VCaP (cell line): Measurements from ENCODE around the gene KRTAP10-3.
"Not testable (repeated sequence)": the region's sequence is repeated elsewhere in the genome, so short reads cannot be mapped to it uniquely, and the experiment has no call there.

Source experiments
- H3K27ac ChIP-seq: fragments of 450-650 bp; 2 replicates; pipeline ENCODE4 v1.5.1; 2017
- TF ChIP-seq, protein P1 (sequence below): fragments of 450-650 bp; conservative IDR thresholded peaks from 2 replicates; pipeline ENCODE4 v1.5.1; 2017; ENCODE audit warnings: mild to moderate bottlenecking, moderate library complexity

Gene KRTAP10-3

DNA sequence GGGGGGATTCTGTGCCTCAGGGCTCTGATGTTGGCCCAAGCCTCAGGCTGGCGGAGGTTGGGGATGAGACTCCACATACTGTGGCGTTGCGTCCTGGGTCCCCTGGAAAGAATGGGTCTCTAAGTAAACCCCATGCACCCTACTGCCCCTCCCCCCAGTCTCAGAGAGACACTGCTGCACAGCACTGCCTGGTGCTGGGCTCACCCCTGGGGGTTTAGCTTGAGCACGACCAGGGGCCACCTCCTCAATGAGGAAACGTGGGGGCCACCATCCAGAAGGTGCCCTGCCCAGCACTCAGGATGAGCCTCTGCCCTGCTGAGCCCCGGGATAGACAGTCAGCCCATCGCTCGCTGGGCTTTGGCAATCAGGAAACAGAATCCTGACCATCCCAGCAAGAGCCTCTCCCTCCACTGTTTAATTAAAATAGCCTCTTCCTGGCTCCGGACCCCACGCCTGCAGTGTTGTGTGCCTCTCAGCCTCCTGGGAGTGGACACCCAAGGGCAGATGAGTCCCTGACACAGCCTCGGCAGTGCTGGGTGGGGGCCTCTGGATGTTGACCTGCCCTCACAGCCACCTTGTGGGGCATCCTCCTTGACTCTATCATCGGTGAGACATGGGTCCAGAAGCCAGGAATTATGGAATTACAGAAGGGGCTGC, 11.4 kb upstream of the KRTAP10-3 start:
- no peak overlapping the region for H3K27ac ChIP-seq
- TF ChIP-seq, protein P1, sequence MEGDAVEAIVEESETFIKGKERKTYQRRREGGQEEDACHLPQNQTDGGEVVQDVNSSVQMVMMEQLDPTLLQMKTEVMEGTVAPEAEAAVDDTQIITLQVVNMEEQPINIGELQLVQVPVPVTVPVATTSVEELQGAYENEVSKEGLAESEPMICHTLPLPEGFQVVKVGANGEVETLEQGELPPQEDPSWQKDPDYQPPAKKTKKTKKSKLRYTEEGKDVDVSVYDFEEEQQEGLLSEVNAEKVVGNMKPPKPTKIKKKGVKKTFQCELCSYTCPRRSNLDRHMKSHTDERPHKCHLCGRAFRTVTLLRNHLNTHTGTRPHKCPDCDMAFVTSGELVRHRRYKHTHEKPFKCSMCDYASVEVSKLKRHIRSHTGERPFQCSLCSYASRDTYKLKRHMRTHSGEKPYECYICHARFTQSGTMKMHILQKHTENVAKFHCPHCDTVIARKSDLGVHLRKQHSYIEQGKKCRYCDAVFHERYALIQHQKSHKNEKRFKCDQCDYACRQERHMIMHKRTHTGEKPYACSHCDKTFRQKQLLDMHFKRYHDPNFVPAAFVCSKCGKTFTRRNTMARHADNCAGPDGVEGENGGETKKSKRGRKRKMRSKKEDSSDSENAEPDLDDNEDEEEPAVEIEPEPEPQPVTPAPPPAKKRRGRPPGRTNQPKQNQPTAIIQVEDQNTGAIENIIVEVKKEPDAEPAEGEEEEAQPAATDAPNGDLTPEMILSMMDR, result no peak

DNA sequence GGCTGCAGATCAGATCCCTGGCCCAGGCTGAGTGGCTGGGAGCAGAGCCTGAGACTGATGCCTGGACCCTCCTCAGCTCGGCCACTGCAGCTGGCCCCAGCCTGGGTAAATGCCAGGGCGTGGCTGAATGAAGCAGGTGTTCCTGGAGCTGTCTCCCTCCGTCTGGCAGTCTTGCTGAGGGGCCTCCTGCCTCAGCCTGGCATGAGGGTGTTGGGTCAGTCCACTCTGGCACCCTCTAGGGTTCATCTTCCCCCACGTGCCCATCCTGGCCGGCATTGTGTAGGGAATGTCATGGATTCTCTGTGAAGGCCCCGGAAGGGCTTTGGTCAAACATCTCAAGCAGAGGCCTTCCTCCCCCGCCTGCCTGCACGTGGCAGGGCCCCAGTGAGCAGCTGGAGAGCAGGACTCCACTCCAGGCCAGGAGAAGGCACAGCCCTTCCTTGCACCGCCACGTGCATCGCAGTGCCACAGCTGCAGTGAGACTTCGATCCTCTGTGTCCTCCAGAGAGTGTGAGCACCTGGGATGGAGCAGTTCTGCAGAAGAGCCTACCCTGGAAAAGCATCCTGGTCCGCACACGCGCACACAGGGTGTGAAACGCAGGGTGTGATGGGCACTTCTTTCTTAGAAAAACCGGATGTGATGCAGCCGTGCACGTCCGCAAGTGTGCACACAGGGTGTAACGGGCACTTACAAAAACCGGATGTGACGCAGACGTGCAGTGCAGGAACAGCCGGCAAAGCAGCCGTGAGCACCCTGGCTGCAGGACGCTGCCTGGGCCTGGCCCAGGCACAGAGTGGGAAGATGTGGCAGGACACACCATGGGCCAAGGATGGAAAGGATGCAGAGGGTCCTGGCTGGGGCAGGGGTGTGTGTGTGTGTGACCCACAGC, 10.3 kb upstream of the KRTAP10-3 start:
- no peak overlapping the region for H3K27ac ChIP-seq
- TF ChIP-seq, protein P1, result no peak

DNA sequence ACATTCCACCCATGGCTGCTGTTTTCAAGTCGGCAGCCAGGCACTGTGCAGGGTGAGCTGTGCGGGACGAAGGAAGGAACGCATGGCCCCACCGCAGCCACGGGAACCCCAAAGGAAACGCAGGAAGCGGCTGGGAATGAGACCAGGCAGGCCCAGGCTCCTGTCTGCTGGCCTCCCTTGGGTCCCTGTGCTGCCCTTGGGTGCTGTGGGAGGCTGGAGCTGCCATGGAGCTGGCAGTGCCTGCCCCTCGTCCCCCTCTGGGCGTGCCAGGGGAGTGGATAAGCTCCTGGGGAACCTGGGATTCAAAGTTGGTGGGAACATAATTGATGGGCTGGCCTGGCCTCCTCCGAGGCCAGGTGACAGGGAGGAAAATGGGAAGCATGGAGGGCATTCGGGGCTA, 9.7 kb upstream of the KRTAP10-3 start:
- H3K27ac ChIP-seq, result no peak overlapping the region
- TF ChIP-seq, protein P1, result no peak

DNA sequence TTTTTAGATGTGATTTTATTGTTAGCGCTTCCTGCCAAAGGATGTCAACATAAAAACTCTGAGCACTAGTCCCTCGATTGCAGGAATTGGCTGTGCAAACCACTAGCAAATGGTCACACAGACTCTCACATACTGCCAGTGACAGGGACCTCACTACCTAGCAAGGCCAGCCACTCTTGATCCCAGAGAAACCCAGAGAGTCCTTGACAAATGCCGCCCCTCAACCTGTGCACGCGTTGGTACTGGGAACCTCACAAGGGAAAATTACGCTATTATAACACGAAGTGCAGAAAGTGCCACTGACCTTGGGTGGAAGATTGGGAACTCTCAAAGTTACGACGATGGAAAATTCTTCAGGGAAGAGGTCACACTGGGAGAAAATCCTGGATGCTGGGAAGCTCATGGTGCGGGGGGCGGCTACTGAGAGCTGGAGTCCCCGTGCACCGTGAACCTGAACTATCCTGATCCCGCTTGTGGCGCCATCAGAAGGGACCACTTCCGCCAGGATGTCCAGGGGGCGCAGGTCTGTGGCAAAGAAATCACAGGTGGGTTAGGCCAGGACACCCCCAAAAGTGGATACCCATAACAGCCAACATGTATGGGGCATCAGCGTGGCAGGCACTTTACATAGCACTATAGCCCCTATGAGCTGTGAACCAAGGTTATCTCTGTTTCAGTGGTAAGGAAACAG, 9.0 kb upstream of the KRTAP10-3 start:
- no peak overlapping the region for H3K27ac ChIP-seq
- TF ChIP-seq, protein P1, result no peak

DNA sequence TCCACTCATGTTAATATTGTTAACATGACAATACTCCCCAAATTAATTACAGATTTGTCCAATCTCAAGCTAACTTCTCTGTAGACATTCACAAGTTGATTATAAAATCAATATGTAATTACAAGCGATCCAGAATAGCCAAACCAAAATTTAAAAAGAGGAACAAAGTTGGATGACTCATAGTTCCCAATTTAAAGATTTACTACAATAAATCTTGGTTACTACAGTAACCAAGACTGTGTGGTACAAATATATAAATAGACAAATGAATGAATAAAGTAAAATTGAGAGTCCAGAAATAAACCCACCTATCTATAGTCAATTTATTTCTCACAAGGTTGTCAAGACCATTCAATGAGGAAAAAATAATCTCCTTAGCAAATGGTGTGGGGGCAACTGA, 7.8 kb upstream of the KRTAP10-3 start:
- TF ChIP-seq, protein P1, result no peak
- no peak overlapping the region for H3K27ac ChIP-seq

DNA sequence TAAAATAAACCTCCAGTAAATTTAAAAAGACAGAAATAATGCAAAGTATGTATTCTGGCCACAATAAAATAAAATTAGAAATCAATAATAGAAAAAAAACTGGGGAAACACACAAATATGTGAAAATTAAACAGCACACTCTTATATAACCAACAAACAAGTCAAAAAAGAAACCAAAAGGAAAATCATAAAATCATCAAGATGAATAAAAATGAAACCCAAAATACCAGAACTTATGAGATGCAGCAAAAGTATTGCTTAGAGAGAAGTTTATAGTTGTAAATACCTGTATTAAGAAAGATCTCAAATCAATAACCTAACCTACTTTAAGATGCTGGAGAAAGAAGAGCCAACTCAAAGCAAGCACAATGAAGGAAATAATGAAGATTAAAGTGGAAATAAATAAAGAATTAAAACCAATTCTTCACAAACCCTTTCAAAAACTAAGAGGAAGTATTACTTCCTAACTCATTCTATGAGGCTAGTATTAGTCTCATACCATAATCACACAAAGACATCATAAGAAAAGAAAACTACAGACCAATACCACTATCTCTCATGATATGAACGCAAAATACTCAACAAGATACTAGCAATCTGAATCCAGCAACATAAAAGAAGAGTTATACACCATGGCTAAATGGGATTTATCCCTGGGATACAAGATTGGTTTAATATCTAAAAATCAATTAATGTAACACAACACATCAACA, 6.4 kb upstream of the KRTAP10-3 start:
- no peak overlapping the region for H3K27ac ChIP-seq
- TF ChIP-seq, protein P1, result no peak

DNA sequence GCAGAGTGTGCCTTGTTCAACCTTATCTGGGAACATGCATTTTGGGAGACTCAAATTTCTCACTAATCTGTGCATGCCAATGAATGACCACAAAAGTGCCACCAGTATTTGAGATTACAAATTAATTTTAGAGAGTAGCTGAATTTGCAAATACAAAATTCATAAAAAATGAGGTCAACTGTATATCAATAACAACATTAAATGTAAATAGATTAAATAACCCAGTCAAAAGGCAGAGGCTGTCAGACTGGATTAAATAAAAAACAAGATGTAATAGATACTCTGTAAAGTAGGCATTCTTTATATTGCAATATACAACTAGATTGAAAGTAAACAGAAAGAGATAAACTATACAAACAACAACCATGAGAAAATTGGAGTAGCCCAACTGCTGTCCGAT, 5.5 kb upstream of the KRTAP10-3 start:
- TF ChIP-seq, protein P1, result no peak
- no peak overlapping the region for H3K27ac ChIP-seq

DNA sequence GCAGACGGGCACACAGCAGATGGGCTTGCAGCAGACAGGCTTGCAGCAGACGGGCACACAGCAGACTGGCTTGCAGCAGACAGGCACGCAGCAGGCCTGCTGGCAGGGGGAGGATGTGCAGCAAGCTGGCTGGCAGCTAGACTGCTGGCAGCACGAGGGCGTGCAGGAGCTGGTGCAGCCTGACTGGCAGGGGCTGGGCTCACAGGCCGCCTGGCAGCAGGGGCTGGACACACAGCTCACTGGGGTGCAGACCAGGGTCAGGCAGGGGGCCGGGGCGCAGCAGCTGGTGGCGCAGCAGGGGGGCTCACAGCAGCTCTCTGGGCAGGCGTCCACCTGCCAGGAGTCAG, 293 bp downstream of the KRTAP10-3 start:
- not testable (repeated sequence) for H3K27ac ChIP-seq
